Measurements from ENCODE around the gene TMEM132D.

The TMEM132D gene

DNA sequence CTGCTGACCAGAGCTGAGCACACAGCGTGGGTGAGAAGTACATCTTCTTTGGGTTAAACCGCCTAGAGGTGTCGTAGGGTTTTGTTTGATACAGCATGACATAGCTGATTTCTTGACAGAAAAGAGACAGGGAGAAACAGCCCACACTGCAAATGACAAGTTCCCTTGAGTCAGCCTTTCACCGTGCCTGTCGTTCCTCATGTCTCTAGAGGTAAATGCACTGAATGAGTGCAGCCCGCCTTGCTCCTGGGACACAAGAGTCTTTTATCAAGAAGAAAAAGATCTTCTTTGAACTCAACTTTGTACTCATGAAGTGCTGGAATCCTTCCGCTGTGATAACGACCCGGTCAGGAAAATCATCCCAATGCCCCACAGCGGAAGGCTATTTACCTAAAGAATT lies 77.6 kb downstream of the TMEM132D start:
- DNase-seq: no peak
- TF ChIP-seq GATA1 (IDR thresholded peaks at IDR 0.05; ENCODE audit: low read depth, low read length) (no peak), POLR2A (IDR thresholded peaks at IDR 0.05; ENCODE audit: low read length) (no peak)

GRCh38 chr12:129825316-129825715 lies 78.5 kb downstream of the TMEM132D start:
- TF ChIP-seq POLR2A (IDR thresholded peaks at IDR 0.05; ENCODE audit: low read length) (no peak), GATA1 (IDR thresholded peaks at IDR 0.05; ENCODE audit: low read depth, low read length) (no peak)
- no peak for DNase-seq

DNA sequence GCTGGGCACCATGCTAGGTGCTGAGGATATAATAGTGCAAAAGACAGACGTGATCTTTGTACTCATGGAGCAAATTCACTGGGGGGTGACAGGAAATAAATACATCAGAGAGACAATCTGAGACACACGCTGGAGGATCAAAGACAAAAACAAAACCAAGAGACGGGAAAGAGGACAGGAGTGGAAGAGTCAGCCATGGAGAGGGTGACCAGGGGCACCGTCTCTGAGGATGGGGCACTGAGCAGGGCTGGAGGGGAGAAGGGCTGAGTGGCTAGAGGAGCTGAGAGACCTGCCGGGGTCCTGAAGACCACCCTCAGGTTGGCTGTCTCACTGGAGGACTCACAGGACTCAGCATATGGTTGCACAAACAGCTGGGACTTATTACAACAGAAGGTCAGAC lies 81.9 kb downstream of the TMEM132D start:
- DNase-seq: no peak
- TF ChIP-seq POLR2A (IDR thresholded peaks at IDR 0.05; ENCODE audit: low read length): no peak
- no peak for TF ChIP-seq GATA1 (IDR thresholded peaks at IDR 0.05; ENCODE audit: low read depth, low read length)

GRCh38 chr12:129819391-129819790 lies 84.4 kb downstream of the TMEM132D start:
- DNase-seq: no peak
- TF ChIP-seq GATA1 (IDR thresholded peaks at IDR 0.05; ENCODE audit: low read depth, low read length): no peak
- TF ChIP-seq POLR2A (IDR thresholded peaks at IDR 0.05; ENCODE audit: low read length): no peak

DNA sequence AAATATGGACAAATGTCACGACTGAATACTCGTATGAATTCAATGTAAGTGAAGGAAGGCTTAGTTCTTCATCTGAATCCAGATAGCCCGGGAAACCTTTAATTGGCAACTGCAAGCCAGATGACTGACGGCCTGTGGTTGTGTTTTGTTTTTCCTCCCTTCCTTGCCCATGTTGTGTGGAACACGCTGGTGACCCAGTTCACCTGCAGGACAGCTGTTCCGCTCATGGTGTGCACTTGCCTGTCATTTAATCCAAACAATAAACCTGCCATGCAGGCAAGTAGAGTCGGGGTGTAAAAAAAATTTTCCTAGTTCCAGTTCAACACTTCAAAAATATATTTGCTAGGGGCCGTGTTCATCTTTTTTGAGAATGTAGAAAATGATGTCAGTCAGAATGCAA lies 88.0 kb downstream of the TMEM132D start:
- TF ChIP-seq POLR2A (IDR thresholded peaks at IDR 0.05; ENCODE audit: low read length) (no peak), GATA1 (IDR thresholded peaks at IDR 0.05; ENCODE audit: low read depth, low read length) (no peak)
- no peak for DNase-seq

DNA sequence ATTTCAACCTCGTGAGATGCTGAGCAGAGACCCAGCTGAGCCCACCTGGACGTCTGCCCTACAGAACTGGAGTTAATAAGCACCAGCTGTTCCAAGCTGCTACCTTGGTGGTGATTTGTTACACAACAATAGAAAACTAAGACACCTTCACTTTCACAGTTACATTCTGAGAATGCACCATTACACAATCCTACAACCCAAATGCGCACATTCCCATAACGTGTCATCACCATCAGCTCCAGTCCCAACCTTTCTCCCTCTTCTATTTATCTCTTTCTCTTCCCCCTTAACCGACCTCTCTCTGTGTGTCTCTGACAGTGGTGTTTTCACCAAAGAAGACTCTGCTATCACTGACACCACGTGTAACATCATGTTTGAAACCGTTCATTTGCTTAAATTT lies 91.9 kb downstream of the TMEM132D start:
- DNase-seq: no peak
- TF ChIP-seq GATA1 (IDR thresholded peaks at IDR 0.05; ENCODE audit: low read depth, low read length): no peak
- no peak for TF ChIP-seq POLR2A (IDR thresholded peaks at IDR 0.05; ENCODE audit: low read length)

GRCh38 chr12:129807136-129807535 lies 96.7 kb downstream of the TMEM132D start:
- no peak for DNase-seq
- no peak for TF ChIP-seq GATA1 (IDR thresholded peaks at IDR 0.05; ENCODE audit: low read depth, low read length)
- no peak for TF ChIP-seq POLR2A (IDR thresholded peaks at IDR 0.05; ENCODE audit: low read length)

DNA sequence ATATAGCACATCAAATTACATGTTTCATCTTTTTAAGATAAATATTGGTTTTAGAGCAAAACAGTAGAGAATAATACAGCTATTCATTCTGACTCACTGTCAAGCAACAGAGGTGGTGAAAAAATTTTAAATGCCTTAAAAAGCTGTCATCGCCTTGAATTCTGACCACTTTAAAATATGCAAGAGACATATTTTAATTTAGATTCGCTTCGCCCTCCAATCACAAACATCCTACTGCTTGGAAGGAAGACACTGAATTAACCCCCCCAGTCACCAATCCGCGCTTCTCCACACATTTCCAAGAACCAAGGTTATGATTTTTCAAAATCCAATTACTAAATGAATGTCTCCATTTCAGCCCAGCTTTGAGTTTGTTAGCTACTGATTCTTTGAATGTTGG lies 112.4 kb downstream of the TMEM132D start:
- no peak for DNase-seq
- TF ChIP-seq POLR2A (IDR thresholded peaks at IDR 0.05; ENCODE audit: low read length) (no peak), GATA1 (IDR thresholded peaks at IDR 0.05; ENCODE audit: low read depth, low read length) (no peak)

GRCh38 chr12:129790930-129791329 lies 112.9 kb downstream of the TMEM132D start:
- TF ChIP-seq GATA1 (IDR thresholded peaks at IDR 0.05; ENCODE audit: low read depth, low read length) (no peak), POLR2A (IDR thresholded peaks at IDR 0.05; ENCODE audit: low read length) (no peak)
- DNase-seq: no peak

DNA sequence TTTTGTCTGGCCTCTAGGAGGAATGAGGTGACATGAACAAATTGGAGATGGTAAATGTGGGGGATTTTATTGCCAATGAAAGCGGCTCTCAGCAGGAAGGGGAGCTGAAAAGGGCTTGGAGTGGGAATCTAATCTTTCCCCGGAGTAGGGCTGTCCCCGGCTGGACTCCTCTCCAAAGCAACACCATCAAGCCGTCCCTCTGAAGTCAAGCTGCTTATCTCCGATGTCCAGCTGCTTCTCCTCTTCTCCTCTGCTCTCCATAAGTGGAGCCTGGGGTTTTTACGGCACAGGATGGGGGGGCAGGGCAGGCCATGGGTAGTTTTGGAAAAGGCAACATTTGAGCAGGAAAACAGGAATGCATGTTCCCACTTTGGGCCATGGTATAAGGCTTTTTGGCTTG lies 113.5 kb downstream of the TMEM132D start:
- no peak for TF ChIP-seq GATA1 (IDR thresholded peaks at IDR 0.05; ENCODE audit: low read depth, low read length)
- no peak for TF ChIP-seq POLR2A (IDR thresholded peaks at IDR 0.05; ENCODE audit: low read length)
- DNase-seq: no peak

GRCh38 chr12:129789921-129790320 lies 113.9 kb downstream of the TMEM132D start:
- no peak for DNase-seq
- no peak for TF ChIP-seq POLR2A (IDR thresholded peaks at IDR 0.05; ENCODE audit: low read length)
- TF ChIP-seq GATA1 (IDR thresholded peaks at IDR 0.05; ENCODE audit: low read depth, low read length): no peak

DNA sequence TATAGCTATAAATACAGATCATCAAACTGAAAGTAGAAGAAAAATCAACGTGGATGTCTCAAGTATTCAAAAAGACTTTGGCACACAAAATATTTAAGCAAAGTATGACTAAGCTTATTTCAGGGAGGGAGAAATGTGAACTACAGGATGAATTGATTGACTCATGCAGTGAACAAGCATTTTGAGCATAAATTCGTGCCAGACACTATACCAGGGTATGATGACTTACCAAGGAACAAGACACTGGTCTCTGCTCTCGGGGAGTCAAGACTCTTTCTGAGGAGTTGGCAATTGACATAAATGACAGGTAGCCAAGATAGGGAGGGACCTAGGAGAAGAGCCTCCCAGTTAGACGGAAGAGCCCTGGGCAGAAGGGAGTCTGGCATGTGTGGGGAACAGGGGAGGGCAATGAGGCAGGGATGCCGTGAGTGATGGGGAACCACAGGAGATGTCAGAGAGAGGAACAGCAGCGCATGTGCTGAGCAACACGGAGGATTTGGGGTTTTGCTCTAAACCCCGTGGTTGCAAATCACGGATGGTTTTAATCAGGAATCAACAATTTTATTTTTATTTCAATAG lies 115.2 kb downstream of the TMEM132D start:
- DNase-seq: no peak
- TF ChIP-seq GATA1 (IDR thresholded peaks at IDR 0.05; ENCODE audit: low read depth, low read length) (no peak), POLR2A (IDR thresholded peaks at IDR 0.05; ENCODE audit: low read length) (no peak)

DNA sequence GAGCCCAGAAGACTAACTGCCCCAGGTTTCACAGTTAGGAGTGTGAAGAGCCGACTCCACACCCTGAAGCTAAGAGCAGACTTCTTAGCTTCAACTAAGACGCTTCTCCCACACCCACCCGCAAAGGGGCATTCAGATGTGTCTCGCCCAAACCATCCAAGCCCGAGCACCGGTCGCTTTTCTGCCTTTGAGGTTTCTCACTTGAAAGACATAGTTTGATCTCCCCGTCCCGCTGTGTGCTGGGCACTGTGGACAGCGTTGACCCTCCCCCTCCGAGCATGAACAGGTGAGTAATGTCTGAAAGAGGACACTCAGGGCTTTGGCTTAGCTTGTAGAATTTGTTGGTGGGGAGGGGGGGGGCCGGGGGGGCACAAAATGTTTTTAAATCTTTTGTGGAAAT lies 123.8 kb downstream of the TMEM132D start:
- no peak for DNase-seq
- no peak for TF ChIP-seq GATA1 (IDR thresholded peaks at IDR 0.05; ENCODE audit: low read depth, low read length)
- no peak for TF ChIP-seq POLR2A (IDR thresholded peaks at IDR 0.05; ENCODE audit: low read length)

DNA sequence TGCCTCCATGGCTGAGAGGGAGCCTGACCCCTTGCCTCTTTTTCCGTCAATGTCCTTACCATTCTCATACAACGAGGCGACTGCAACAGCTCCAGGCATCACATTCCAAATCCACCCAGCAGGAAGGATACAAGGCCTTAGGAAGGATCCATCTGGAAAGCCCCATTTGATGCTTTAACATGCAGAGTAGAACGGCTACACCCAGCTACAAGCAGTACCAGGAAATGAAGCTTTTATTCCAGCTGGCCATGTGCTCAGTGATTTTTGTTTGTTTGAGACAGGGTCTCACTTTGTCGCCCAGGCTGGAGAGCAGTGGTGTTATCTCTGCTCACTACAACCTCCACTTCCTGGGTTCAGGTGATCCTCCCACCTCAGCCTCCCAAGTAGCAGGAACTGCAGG lies 124.8 kb downstream of the TMEM132D start:
- no peak for DNase-seq
- TF ChIP-seq GATA1 (IDR thresholded peaks at IDR 0.05; ENCODE audit: low read depth, low read length) (no peak), POLR2A (IDR thresholded peaks at IDR 0.05; ENCODE audit: low read length) (no peak)

DNA sequence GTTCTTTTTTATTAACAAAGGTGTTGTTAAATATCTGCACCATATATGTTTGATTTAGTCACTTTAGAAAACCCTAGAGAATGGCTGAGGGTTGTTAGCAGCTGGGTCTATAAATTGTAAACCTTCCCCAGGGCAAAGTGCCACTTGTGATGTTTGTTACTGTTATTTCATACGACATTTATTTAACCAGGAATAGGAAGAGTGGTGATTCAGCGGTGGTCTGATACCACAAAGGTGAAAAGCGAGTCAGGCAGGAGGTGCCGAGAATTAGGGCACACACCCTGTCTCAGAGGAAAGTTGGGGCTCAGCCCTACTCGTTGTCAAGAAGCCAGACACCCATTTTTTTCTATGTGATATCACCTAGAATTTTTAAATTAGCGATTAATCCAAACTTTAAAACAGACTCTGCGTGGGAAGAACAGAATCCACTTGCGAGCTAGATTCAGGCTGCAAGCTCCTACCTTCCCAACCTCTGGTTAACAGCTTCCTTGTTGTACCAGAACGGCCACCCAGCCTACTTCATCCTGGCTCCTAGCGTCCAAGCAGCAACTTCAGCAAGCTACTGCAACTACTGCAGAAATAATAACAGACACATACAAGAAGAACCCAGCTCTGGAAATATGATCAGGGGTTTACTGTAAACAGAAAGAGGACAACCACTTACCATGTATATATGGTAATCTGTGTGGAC lies 126.7 kb downstream of the TMEM132D start:
- TF ChIP-seq GATA1 (IDR thresholded peaks at IDR 0.05; ENCODE audit: low read depth, low read length): no peak
- TF ChIP-seq POLR2A (IDR thresholded peaks at IDR 0.05; ENCODE audit: low read length): no peak

More for the DNA sequence above, 126.7 kb downstream of the TMEM132D start:
- DNase-seq: no peak

All from erythroblast (primary cell).